GM21515 (cell line): ENCODE measurements around the gene DNAJA2.

Source experiments
- ATAC-seq: cut with Tn5 transposase; IDR thresholded peaks from one replicate; pipeline ENCODE4 v1.9.1; 2021; ENCODE audit not compliant: unreplicated experiment

DNAJA2 gene

GRCh38 chr16:46906360-46907060 lies 67.0 kb downstream of the DNAJA2 start:
- no peak for ATAC-seq
